GM21526 (cell line): ENCODE measurements around the gene JAKMIP1.
A peak's percentile ranks its signal among the peaks of the same experiment; 100 is the strongest.
"Not testable (repeated sequence)": the region's sequence is repeated elsewhere in the genome, so short reads cannot be mapped to it uniquely, and the experiment has no call there.

ENCODE experiments used
- ATAC-seq: cut with Tn5 transposase; IDR thresholded peaks from one replicate; pipeline ENCODE4 v1.9.1; 2021; ENCODE audit warnings: moderate library complexity; ENCODE audit not compliant: unreplicated experiment, low FRiP score

Gene JAKMIP1

GRCh38 chr4:6023731-6024130 lies 176.6 kb downstream of the JAKMIP1 start:
- no peak for ATAC-seq

- no peak for ATAC-seq
These were observed 177.6 kb downstream of the JAKMIP1 start for GRCh38 chr4:6022607-6023288.

GRCh38 chr4:6021831-6022606 lies 178.3 kb downstream of the JAKMIP1 start:
- ATAC-seq, result no peak

GRCh38 chr4:6020613-6021012 lies 179.7 kb downstream of the JAKMIP1 start:
- ATAC-seq, result no peak

GRCh38 chr4:6019316-6020263 lies 180.8 kb downstream of the JAKMIP1 start:
- peak; percentile 71 for ATAC-seq

- no peak for ATAC-seq
These were observed 182.0 kb downstream of the JAKMIP1 start, which contains the start of gene C4orf50 for GRCh38 chr4:6018331-6018730. TSS of gene C4orf50 (minus strand) at chr4:6018431.

GRCh38 chr4:6017800-6018199 lies 182.5 kb downstream of the JAKMIP1 start:
- ATAC-seq, result no peak

GRCh38 chr4:6017030-6017429 lies 183.3 kb downstream of the JAKMIP1 start:
- ATAC-seq, result no peak

- no peak for ATAC-seq
These were observed 186.8 kb downstream of the JAKMIP1 start for GRCh38 chr4:6013564-6013963.

- no peak for ATAC-seq
These were observed 188.1 kb downstream of the JAKMIP1 start for GRCh38 chr4:6012200-6012599.

GRCh38 chr4:6011686-6012085 lies 188.7 kb downstream of the JAKMIP1 start:
- no peak for ATAC-seq

GRCh38 chr4:6011271-6011671 lies 189.1 kb downstream of the JAKMIP1 start:
- no peak for ATAC-seq

- ATAC-seq, result no peak
These were observed 189.6 kb downstream of the JAKMIP1 start for GRCh38 chr4:6010789-6011188.

GRCh38 chr4:6009452-6009851 lies 190.9 kb downstream of the JAKMIP1 start:
- ATAC-seq, result no peak

GRCh38 chr4:6008766-6009385 lies 191.5 kb downstream of the JAKMIP1 start:
- ATAC-seq, result no peak

GRCh38 chr4:6008092-6008551 lies 192.2 kb downstream of the JAKMIP1 start:
- ATAC-seq, result no peak

GRCh38 chr4:6005175-6005574 lies 195.2 kb downstream of the JAKMIP1 start:
- ATAC-seq, result no peak

GRCh38 chr4:6003485-6003884 lies 196.9 kb downstream of the JAKMIP1 start:
- ATAC-seq, result not testable (repeated sequence)

- no peak for ATAC-seq
These were observed 197.4 kb downstream of the JAKMIP1 start for GRCh38 chr4:6002926-6003325.

- ATAC-seq, result no peak
These were observed 197.9 kb downstream of the JAKMIP1 start for GRCh38 chr4:6002492-6002833.
